ENCODE measurements around the gene HDAC1.

GRCh38 chr1:32337855-32338636 lies 46.2 kb downstream of the HDAC1 start:
- TF ChIP-seq CTCF (conservative IDR thresholded peaks at IDR 0.05; ENCODE audit: low read length) (no peak), EZH2phosphoT487 (IDR thresholded peaks at IDR 0.05; ENCODE audit: borderline replicate concordance) (no peak)
